CD4-positive, alpha-beta T cell (primary cell): ENCODE measurements around the gene HLCS. TPM values are rescaled to one million over a fixed set of nuclear protein-coding genes. Genes with fewer than 3 reads are reported as not detected.

Source experiments
- ATAC-seq: fragments of 200-7000 bp; cut with Tn5 transposase; one replicate; pipeline ENCODE4 v1.10.0; 2022; ENCODE audit warnings: mild to moderate bottlenecking; ENCODE audit not compliant: poor library complexity
- CTCF ChIA-PET: fragments of 350-600 bp; sonication (Branson Sonifier 250); formaldehyde crosslinking; loops from one replicate; lab custom pipeline; 2021; ENCODE audit warnings: antibody characterized with exemption, inconsistent platforms; lab: Charles Lee
- POLR2A ChIA-PET: fragments of 350-600 bp; sonication (Branson Sonifier 250); formaldehyde crosslinking; loops from one replicate; lab custom pipeline; 2021; ENCODE audit warnings: antibody characterized with exemption, inconsistent platforms; lab: Charles Lee
- DNase-seq, 14 experiments: peaks; one replicate each; pipeline ENCODE4 v3.0.0-alpha.2; 2013 to 2020; ENCODE audit warnings: mixed read lengths in 2 of 14
- H3K27ac ChIP-seq, 2 donors: one replicate each; pipeline versions ENCODE4 v1.5.1 to v1.7.0; 2013; ENCODE audit warnings: low read length in 2 of 2, low read depth in 1 of 2, mild to moderate bottlenecking in 1 of 2
- H3K27me3 ChIP-seq, 2 experiments: 1 replicate in 1 of 2; 2 replicates in 1 of 2; pipeline versions ENCODE4 v1.6.1 to v1.7.0; 2013; ENCODE audit warnings: low read length in 2 of 2, control low read depth in 1 of 2, mild to moderate bottlenecking in 1 of 2, moderate library complexity in 1 of 2; ENCODE audit not compliant: insufficient read depth in 2 of 2, control insufficient read depth in 1 of 2
- H3K36me3 ChIP-seq: one replicate; pipeline ENCODE4 v1.6.1; 2013; ENCODE audit warnings: low read length, control low read depth; ENCODE audit not compliant: insufficient read depth
- H3K4me1 ChIP-seq: one replicate; pipeline ENCODE4 v1.6.1; 2013; ENCODE audit warnings: low read length, control low read depth; ENCODE audit not compliant: insufficient read depth
- H3K4me3 ChIP-seq: one replicate; pipeline ENCODE4 v1.5.1; 2013; ENCODE audit warnings: mild to moderate bottlenecking, low read length, moderate library complexity
- H3K9me3 ChIP-seq, 2 experiments: 1 replicate in 1 of 2; 2 replicates in 1 of 2; pipeline versions ENCODE4 v1.6.1 to v1.7.0; 2013; ENCODE audit warnings: low read length in 2 of 2, mild to moderate bottlenecking in 2 of 2, control low read depth in 1 of 2, moderate library complexity in 1 of 2; ENCODE audit not compliant: control insufficient read depth in 1 of 2, insufficient read depth in 1 of 2
- H3K27ac Mint-ChIP-seq: one replicate; pipeline ENCODE4 v1.8.0; 2020; ENCODE audit warnings: mixed read lengths
- H3K27me3 Mint-ChIP-seq: one replicate; pipeline ENCODE4 v1.8.0; 2021; ENCODE audit warnings: mixed read lengths
- H3K36me3 Mint-ChIP-seq: one replicate; pipeline ENCODE4 v1.8.0; 2021; ENCODE audit warnings: low read depth, mixed read lengths
- H3K4me1 Mint-ChIP-seq: one replicate; pipeline ENCODE4 v1.8.0; 2021; ENCODE audit warnings: low read depth, mixed read lengths
- H3K4me3 Mint-ChIP-seq: one replicate; pipeline ENCODE4 v1.8.0; 2020; ENCODE audit warnings: mild to moderate bottlenecking, mixed read lengths
- H3K9me3 Mint-ChIP-seq: one replicate; pipeline ENCODE4 v1.8.0; 2020; ENCODE audit warnings: mixed read lengths
- CTCF ChIP-seq: fragments of 200-600 bp; IDR thresholded peaks from one replicate; pipeline ENCODE4 v1.8.0; 2022; ENCODE audit warnings: antibody characterized with exemption, mild to moderate bottlenecking
- intact Hi-C, 2 experiments: fragments of 100-400 bp; cut with DNase I in 1 of 2; cut with micrococcal nuclease in 1 of 2; formaldehyde crosslinking; loops; one replicate each; pipeline versions ENCODE4 v1.15.1 to v1.9.0; 2023 to 2025; cut with DNase I, micrococcal nuclease
- total RNA-seq, 174 experiments: library from RNA in 2 of 174; stranded (reverse) in 2 of 174; gene quantifications; one replicate each; pipeline ENCODE4 v1.2.3 and lab custom pipeline; 2021 to 2026

HLCS gene
- total RNA-seq, 2 experiments from 2014 or later, result 8.1 to 10.0 TPM

- Histone ChIP-seq H3K27ac (no peak overlapping the region), H3K4me1 (peaks cover 44% of the 10 kb centered on the region), H3K4me3 (no peak overlapping the region), H3K36me3 (no peaks in the 10 kb centered on the region), H3K27me3 (peaks cover 65 to 99% of the 10 kb centered on the region in 2 experiments), H3K9me3 (peaks cover 0 to 22% of the 10 kb centered on the region in 2 experiments)
- intact Hi-C loops, result no loop called here
- no peak overlapping the region for H3K27ac Mint-ChIP-seq
- ATAC-seq, result no peak
- H3K27me3 Mint-ChIP-seq, result peaks cover 89% of the 10 kb centered on the region
- no peak overlapping the region for H3K4me3 Mint-ChIP-seq
- POLR2A ChIA-PET, result no interaction called here
- CTCF ChIA-PET, result no interaction called here
- no peaks in the 10 kb centered on the region for H3K36me3 Mint-ChIP-seq
- H3K9me3 Mint-ChIP-seq, result no peaks in the 10 kb centered on the region
- TF ChIP-seq CTCF, result no peak
- peak in 1 of 14 experiments; percentile 12 for DNase-seq
- peaks cover 32% of the 10 kb centered on the region for H3K4me1 Mint-ChIP-seq
These were observed 255.8 kb downstream of the HLCS start for GRCh38 chr21:36710729-36711048.

GRCh38 chr21:36709868-36710728 lies 256.4 kb downstream of the HLCS start:
- POLR2A ChIA-PET, result no interaction called here
- no peak for ATAC-seq
- no peaks in the 10 kb centered on the region for H3K36me3 ChIP-seq
- CTCF ChIA-PET, result no interaction called here
- Mint-ChIP-seq H3K27me3 (peaks cover 90% of the 10 kb centered on the region), H3K27ac (no peak overlapping the region), H3K36me3 (no peaks in the 10 kb centered on the region), H3K4me1 (peaks cover 36% of the 10 kb centered on the region), H3K9me3 (no peaks in the 10 kb centered on the region), H3K4me3 (peak overlapping the region; percentile 7)
- no peak for TF ChIP-seq CTCF
- intact Hi-C loops, result no loop called here
- H3K9me3 ChIP-seq, result peaks cover 0 to 27% of the 10 kb centered on the region in 2 experiments
- peak in 1 of 14 experiments; percentile 21 for DNase-seq
- H3K4me1 ChIP-seq, result peaks cover 50% of the 10 kb centered on the region
- H3K4me3 ChIP-seq, result no peak overlapping the region
- H3K27ac ChIP-seq, result no peak overlapping the region
- peaks cover 71 to 100% of the 10 kb centered on the region in 2 experiments for H3K27me3 ChIP-seq

- H3K4me3 Mint-ChIP-seq, result peak overlapping the region; percentile 34
- intact Hi-C loops, result no loop called here
These were observed 257.2 kb downstream of the HLCS start for GRCh38 chr21:36709030-36709867.

More at GRCh38 chr21:36709030-36709867, 257.2 kb downstream of the HLCS start:
- POLR2A ChIA-PET, result no interaction called here
- CTCF ChIA-PET, result no interaction called here
- Mint-ChIP-seq H3K36me3 (no peaks in the 10 kb centered on the region), H3K27me3 (peaks cover 86% of the 10 kb centered on the region), H3K9me3 (no peaks in the 10 kb centered on the region), H3K27ac (no peak overlapping the region), H3K4me1 (peaks cover 41% of the 10 kb centered on the region)
- no peaks in the 10 kb centered on the region for H3K36me3 ChIP-seq
- DNase-seq (peak in 1 of 14 experiments; percentile 12), ATAC-seq (no peak)
- no peak for TF ChIP-seq CTCF
- H3K27me3 ChIP-seq, result peaks cover 75 to 100% of the 10 kb centered on the region in 2 experiments
- H3K4me3 ChIP-seq, result no peak overlapping the region
- H3K4me1 ChIP-seq, result peaks cover 58% of the 10 kb centered on the region
- no peak overlapping the region for H3K27ac ChIP-seq
- peaks cover 0 to 35% of the 10 kb centered on the region in 2 experiments for H3K9me3 ChIP-seq
